ENCODE data around the gene MAP4K4. TPM values are rescaled to one million over a fixed set of nuclear protein-coding genes. Genes with fewer than 3 reads are reported as not detected.

Gene MAP4K4
- total RNA-seq, 4 donors from 2014 or later: 14.2 to 65.2 (median 29.1) TPM

GRCh38 chr2:101832114-101832513 is 134.6 kb downstream of the MAP4K4 start:
- no peaks in the 10 kb centered on the region for H3K27me3 ChIP-seq
- no peak for DNase-seq
- H3K36me3 ChIP-seq: peaks cover 0 to 28% (median 0%) of the 10 kb centered on the region in 3 donors
- no peak overlapping the region for H3K27ac ChIP-seq
- H3K4me3 ChIP-seq: no peak overlapping the region
- TF ChIP-seq POLR2A (IDR thresholded peaks at IDR 0.05): no peak
- peak in 4 of 6 experiments; percentile 11 to 27 (median 23) for TF ChIP-seq CTCF (IDR thresholded peaks at IDR 0.05)
- peaks cover 0 to 21% (median 0%) of the 10 kb centered on the region in 4 donors for H3K4me1 ChIP-seq
- H3K9me3 ChIP-seq: no peaks in the 10 kb centered on the region

- Histone ChIP-seq H3K4me1 (peaks cover 0 to 7% (median 0%) of the 10 kb centered on the region in 4 donors), H3K27ac (no peak overlapping the region), H3K27me3 (no peaks in the 10 kb centered on the region), H3K36me3 (peaks cover 0 to 23% (median 0%) of the 10 kb centered on the region in 3 donors), H3K9me3 (no peaks in the 10 kb centered on the region), H3K4me3 (no peak overlapping the region)
- no peak for TF ChIP-seq POLR2A (IDR thresholded peaks at IDR 0.05)
- TF ChIP-seq CTCF (IDR thresholded peaks at IDR 0.05): no peak
- DNase-seq: no peak
Measured at GRCh38 chr2:101833890-101834523, 136.5 kb downstream of the MAP4K4 start.

GRCh38 chr2:101837354-101837753 is 139.8 kb downstream of the MAP4K4 start:
- Histone ChIP-seq H3K9me3 (no peaks in the 10 kb centered on the region), H3K27ac (no peak overlapping the region), H3K4me3 (no peak overlapping the region), H3K36me3 (peaks cover 0 to 36% (median 0%) of the 10 kb centered on the region in 3 donors), H3K4me1 (no peaks in the 10 kb centered on the region), H3K27me3 (no peaks in the 10 kb centered on the region)
- TF ChIP-seq POLR2A (IDR thresholded peaks at IDR 0.05) (no peak), CTCF (IDR thresholded peaks at IDR 0.05) (no peak)
- no peak for DNase-seq

GRCh38 chr2:101841679-101842327 is 144.3 kb downstream of the MAP4K4 start:
- Histone ChIP-seq H3K27ac (no peak overlapping the region), H3K4me3 (no peak overlapping the region), H3K36me3 (peaks cover 0 to 52% (median 0%) of the 10 kb centered on the region in 3 donors), H3K9me3 (no peaks in the 10 kb centered on the region), H3K27me3 (no peaks in the 10 kb centered on the region), H3K4me1 (peaks cover 0 to 4% (median 0%) of the 10 kb centered on the region in 4 donors)
- no peak for DNase-seq
- TF ChIP-seq CTCF (IDR thresholded peaks at IDR 0.05): no peak
- no peak for TF ChIP-seq POLR2A (IDR thresholded peaks at IDR 0.05)

- no peak for TF ChIP-seq CTCF (IDR thresholded peaks at IDR 0.05)
- H3K27ac ChIP-seq: no peak overlapping the region
- H3K4me1 ChIP-seq: peaks cover 0 to 4% (median 0%) of the 10 kb centered on the region in 4 donors
- no peak for DNase-seq
- no peaks in the 10 kb centered on the region for H3K9me3 ChIP-seq
- peaks cover 0 to 58% (median 0%) of the 10 kb centered on the region in 3 donors for H3K36me3 ChIP-seq
- no peak overlapping the region for H3K4me3 ChIP-seq
- H3K27me3 ChIP-seq: no peaks in the 10 kb centered on the region
Measured at GRCh38 chr2:101842471-101842870, 145.0 kb downstream of the MAP4K4 start.
